ENCODE measurements around the gene NEURL4. TPM values are rescaled to one million over a fixed set of nuclear protein-coding genes. Genes with fewer than 3 reads are reported as not detected.
"Not testable (repeated sequence)": the region's sequence is repeated elsewhere in the genome, so short reads cannot be mapped to it uniquely, and the experiment has no call there.

NEURL4 gene
- total and polyA plus RNA-seq, 2 donors (not counting 1 experiment from before 2014, with no cell fraction given), result 6.0 to 20.1 TPM

DNA sequence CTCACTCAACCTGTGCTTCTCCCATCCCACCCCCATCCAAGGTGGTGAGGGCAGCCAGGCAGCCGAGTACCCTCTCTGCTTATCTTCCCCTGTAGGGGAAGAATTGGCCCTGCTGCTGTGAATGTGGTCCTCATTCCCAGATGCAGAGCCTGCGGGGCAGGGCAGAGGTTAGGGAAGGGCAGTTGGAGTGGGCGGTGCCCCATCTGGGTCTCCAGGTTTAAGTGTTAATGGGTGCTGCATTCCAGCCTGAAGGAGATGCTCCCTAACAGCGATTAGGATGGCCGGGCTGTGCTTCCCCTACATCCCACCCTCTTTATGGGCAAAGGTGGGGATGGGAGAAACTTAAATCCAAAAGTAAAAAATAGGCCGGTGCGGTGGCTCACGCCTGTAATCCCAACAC, 37.9 kb upstream of the NEURL4 start:
- no peak overlapping the region for H3K9ac ChIP-seq (ENCODE audit: insufficient read depth, low read length)
- H3K36me3 ChIP-seq (ENCODE audit: control insufficient read depth, insufficient read depth, low read length), result no peaks in the 10 kb centered on the region
- no peaks in the 10 kb centered on the region for H3K4me1 ChIP-seq (ENCODE audit: control insufficient read depth, extremely low read depth, insufficient read depth, low read length)
- TF ChIP-seq EZH2 (IDR thresholded peaks at IDR 0.05; ENCODE audit: low read length, missing control alignments), result no peak
- TF ChIP-seq, protein P1, sequence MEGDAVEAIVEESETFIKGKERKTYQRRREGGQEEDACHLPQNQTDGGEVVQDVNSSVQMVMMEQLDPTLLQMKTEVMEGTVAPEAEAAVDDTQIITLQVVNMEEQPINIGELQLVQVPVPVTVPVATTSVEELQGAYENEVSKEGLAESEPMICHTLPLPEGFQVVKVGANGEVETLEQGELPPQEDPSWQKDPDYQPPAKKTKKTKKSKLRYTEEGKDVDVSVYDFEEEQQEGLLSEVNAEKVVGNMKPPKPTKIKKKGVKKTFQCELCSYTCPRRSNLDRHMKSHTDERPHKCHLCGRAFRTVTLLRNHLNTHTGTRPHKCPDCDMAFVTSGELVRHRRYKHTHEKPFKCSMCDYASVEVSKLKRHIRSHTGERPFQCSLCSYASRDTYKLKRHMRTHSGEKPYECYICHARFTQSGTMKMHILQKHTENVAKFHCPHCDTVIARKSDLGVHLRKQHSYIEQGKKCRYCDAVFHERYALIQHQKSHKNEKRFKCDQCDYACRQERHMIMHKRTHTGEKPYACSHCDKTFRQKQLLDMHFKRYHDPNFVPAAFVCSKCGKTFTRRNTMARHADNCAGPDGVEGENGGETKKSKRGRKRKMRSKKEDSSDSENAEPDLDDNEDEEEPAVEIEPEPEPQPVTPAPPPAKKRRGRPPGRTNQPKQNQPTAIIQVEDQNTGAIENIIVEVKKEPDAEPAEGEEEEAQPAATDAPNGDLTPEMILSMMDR (conservative IDR thresholded peaks at IDR 0.05 in 1 of 2, IDR thresholded peaks at IDR 0.05 in 1 of 2; ENCODE audit: low read depth in 1 of 2, low read length in 2 of 2), result no peak
- peaks cover 8% of the 10 kb centered on the region for H3K27me3 ChIP-seq (ENCODE audit: control insufficient read depth, insufficient read depth, low read length)
- no peak overlapping the region for H3K4me2 ChIP-seq (ENCODE audit: extremely low read depth, insufficient read depth, low read length)
- H2AFZ ChIP-seq (ENCODE audit: low read length), result no peak overlapping the region
- DNase-seq (ENCODE audit: low read depth in 2 of 2), result no peak
- H3K79me2 ChIP-seq (ENCODE audit: control insufficient read depth, insufficient read depth, low read length), result no peaks in the 10 kb centered on the region
- H3K27ac ChIP-seq (ENCODE audit: insufficient read depth, low read length), result no peak overlapping the region
- H3K4me3 ChIP-seq (replicated peaks in 1 of 4; ENCODE audit: control extremely low read depth in 1 of 4, insufficient read depth in 1 of 4, low read depth in 3 of 4, low read length in 4 of 4), result no peak overlapping the region
- H3K9me3 ChIP-seq (ENCODE audit: control insufficient read depth, insufficient read depth, low read depth, low read length), result no peaks in the 10 kb centered on the region
- H4K20me1 ChIP-seq (ENCODE audit: control insufficient read depth, extremely low read depth, insufficient read depth, low read length), result no peaks in the 10 kb centered on the region

DNA sequence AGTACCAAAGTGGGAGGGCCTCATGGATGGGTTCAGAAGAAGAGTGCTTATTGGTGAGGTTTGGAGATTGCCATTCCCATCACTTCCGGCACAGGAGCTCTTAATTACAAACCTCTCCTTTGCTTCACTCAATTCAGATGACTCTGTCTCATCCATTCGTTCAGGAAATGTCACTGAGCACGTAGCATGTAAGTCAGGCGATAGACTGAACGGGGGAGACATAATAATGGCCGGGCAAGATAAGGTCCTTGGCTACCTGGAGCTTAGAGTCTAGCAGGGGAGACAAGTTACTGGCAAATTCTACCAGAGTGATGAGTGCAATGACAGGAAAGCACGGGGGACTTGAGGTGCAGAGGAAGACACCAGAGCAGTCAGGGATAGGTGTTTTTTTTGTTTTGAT, 36.8 kb upstream of the NEURL4 start:
- H4K20me1 ChIP-seq (ENCODE audit: control insufficient read depth, extremely low read depth, insufficient read depth, low read length); H3K27me3 ChIP-seq (ENCODE audit: control insufficient read depth, insufficient read depth, low read length); H3K79me2 ChIP-seq (ENCODE audit: control insufficient read depth, insufficient read depth, low read length); H2AFZ ChIP-seq (ENCODE audit: low read length); H3K4me2 ChIP-seq (ENCODE audit: extremely low read depth, insufficient read depth, low read length); H3K9ac ChIP-seq (ENCODE audit: insufficient read depth, low read length); H3K4me3 ChIP-seq (replicated peaks in 1 of 4; ENCODE audit: control extremely low read depth in 1 of 4, insufficient read depth in 1 of 4, low read depth in 3 of 4, low read length in 4 of 4); H3K27ac ChIP-seq (ENCODE audit: insufficient read depth, low read length); H3K4me1 ChIP-seq (ENCODE audit: control insufficient read depth, extremely low read depth, insufficient read depth, low read length); DNase-seq (ENCODE audit: low read depth in 2 of 2); H3K9me3 ChIP-seq (ENCODE audit: control insufficient read depth, insufficient read depth, low read depth, low read length); H3K36me3 ChIP-seq (ENCODE audit: control insufficient read depth, insufficient read depth, low read length): not testable (repeated sequence)

DNA sequence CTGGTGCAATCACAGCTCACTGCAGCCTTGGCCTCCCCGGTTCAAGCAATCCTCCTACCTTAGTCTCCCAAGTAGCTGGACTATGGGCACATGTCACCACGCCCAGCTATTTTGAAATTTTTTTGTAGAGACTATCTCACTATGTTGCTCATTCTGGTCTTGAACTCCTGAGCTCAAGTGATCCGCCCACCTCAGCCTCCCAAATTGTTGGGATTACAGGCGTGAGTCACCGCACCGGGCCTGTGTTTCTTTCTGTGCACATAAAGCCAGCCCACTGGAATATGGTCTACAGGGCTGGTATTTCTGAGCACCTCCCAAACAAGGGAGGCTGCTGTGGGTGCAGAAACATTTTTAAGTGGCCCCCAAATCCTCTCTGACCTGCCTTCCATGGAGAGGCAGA, 34.2 kb upstream of the NEURL4 start:
- no peak overlapping the region for H2AFZ ChIP-seq (ENCODE audit: low read length)
- no peaks in the 10 kb centered on the region for H4K20me1 ChIP-seq (ENCODE audit: control insufficient read depth, extremely low read depth, insufficient read depth, low read length)
- no peaks in the 10 kb centered on the region for H3K79me2 ChIP-seq (ENCODE audit: control insufficient read depth, insufficient read depth, low read length)
- no peaks in the 10 kb centered on the region for H3K36me3 ChIP-seq (ENCODE audit: control insufficient read depth, insufficient read depth, low read length)
- no peak overlapping the region for H3K27ac ChIP-seq (ENCODE audit: insufficient read depth, low read length)
- H3K9me3 ChIP-seq (ENCODE audit: control insufficient read depth, insufficient read depth, low read depth, low read length), result no peaks in the 10 kb centered on the region
- H3K9ac ChIP-seq (ENCODE audit: insufficient read depth, low read length), result no peak overlapping the region
- DNase-seq (ENCODE audit: low read depth in 2 of 2), result no peak
- H3K4me1 ChIP-seq (ENCODE audit: control insufficient read depth, extremely low read depth, insufficient read depth, low read length), result no peaks in the 10 kb centered on the region
- TF ChIP-seq, protein P1 (conservative IDR thresholded peaks at IDR 0.05 in 1 of 2, IDR thresholded peaks at IDR 0.05 in 1 of 2; ENCODE audit: low read depth in 1 of 2, low read length in 2 of 2), result no peak
- no peak for TF ChIP-seq EZH2 (IDR thresholded peaks at IDR 0.05; ENCODE audit: low read length, missing control alignments)
- no peaks in the 10 kb centered on the region for H3K27me3 ChIP-seq (ENCODE audit: control insufficient read depth, insufficient read depth, low read length)
- H3K4me3 ChIP-seq (replicated peaks in 1 of 4; ENCODE audit: control extremely low read depth in 1 of 4, insufficient read depth in 1 of 4, low read depth in 3 of 4, low read length in 4 of 4), result no peak overlapping the region
- no peak overlapping the region for H3K4me2 ChIP-seq (ENCODE audit: extremely low read depth, insufficient read depth, low read length)
